CD4-positive, alpha-beta T cell treated with Interleukin-10 for 1 hour (primary cell): ENCODE results near the gene ENOX2.

Experiments
- DNase-seq: peaks from one replicate; pipeline ENCODE4 v3.0.0-alpha.2; 2020

The ENOX2 gene

GRCh38 chrX:130607431-130607830 lies 295.6 kb downstream of the ENOX2 start:
- DNase-seq = no peak

- no peak for DNase-seq
Measured at GRCh38 chrX:130606425-130606824, 296.6 kb downstream of the ENOX2 start.

- no peak for DNase-seq
Measured at GRCh38 chrX:130604882-130605281, 298.1 kb downstream of the ENOX2 start.

- DNase-seq = no peak
Measured at GRCh38 chrX:130594453-130594916, 308.5 kb downstream of the ENOX2 start.

GRCh38 chrX:130593911-130594310 lies 309.1 kb downstream of the ENOX2 start:
- no peak for DNase-seq

GRCh38 chrX:130592204-130592603 lies 310.8 kb downstream of the ENOX2 start:
- no peak for DNase-seq

- DNase-seq = no peak
Measured at GRCh38 chrX:130578906-130579305, 324.1 kb downstream of the ENOX2 start.

- no peak for DNase-seq
Measured at GRCh38 chrX:130577431-130577830, 325.6 kb downstream of the ENOX2 start.

- no peak for DNase-seq
Measured at GRCh38 chrX:130575831-130576389, 327.1 kb downstream of the ENOX2 start.
